Measurements from ENCODE around the gene CHST9.

DNA sequence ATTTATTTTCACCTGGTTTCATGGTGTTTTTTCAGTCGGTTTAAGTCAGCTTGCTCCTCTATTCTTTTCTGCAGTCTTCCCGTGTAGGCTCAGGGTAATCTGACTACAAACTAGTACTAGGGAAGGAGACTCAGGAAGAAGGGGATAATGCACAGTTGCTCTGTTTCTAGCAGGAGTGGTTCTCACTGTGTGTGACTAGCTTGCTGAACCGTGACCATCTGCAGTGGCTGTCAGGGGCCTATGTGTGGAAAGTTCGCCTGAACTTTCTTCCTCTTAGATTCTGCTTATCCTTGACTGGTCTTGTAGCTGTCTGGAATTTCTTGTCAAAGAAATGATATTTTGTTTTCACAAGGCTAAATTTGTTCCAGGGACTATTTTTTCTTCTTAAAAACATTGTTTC is 273.3 kb downstream of the CHST9 start:
- TF ChIP-seq ZNF883 (CRISPR knock-in tag; IDR thresholded peaks at IDR 0.05; ENCODE audit: not compliant biosample characterization) (no peak), NFIC (IDR thresholded peaks at IDR 0.05; ENCODE audit: low read length) (no peak), ATAD3A (CRISPR knock-in tag; IDR thresholded peaks at IDR 0.05) (no peak), ZZZ3 (CRISPR knock-in tag; IDR thresholded peaks at IDR 0.05; ENCODE audit: borderline replicate concordance) (no peak), XRCC5 (optimal IDR thresholded peaks at IDR 0.05; ENCODE audit: low read length) (no peak), SATB2 (CRISPR knock-in tag; IDR thresholded peaks at IDR 0.05) (no peak), POLR2A (IDR thresholded peaks at IDR 0.05; ENCODE audit: insufficient read depth in 1 of 2, low read depth in 2 of 2, low read length in 2 of 2) (no peak)
- TF ChIP-seq, protein P1, sequence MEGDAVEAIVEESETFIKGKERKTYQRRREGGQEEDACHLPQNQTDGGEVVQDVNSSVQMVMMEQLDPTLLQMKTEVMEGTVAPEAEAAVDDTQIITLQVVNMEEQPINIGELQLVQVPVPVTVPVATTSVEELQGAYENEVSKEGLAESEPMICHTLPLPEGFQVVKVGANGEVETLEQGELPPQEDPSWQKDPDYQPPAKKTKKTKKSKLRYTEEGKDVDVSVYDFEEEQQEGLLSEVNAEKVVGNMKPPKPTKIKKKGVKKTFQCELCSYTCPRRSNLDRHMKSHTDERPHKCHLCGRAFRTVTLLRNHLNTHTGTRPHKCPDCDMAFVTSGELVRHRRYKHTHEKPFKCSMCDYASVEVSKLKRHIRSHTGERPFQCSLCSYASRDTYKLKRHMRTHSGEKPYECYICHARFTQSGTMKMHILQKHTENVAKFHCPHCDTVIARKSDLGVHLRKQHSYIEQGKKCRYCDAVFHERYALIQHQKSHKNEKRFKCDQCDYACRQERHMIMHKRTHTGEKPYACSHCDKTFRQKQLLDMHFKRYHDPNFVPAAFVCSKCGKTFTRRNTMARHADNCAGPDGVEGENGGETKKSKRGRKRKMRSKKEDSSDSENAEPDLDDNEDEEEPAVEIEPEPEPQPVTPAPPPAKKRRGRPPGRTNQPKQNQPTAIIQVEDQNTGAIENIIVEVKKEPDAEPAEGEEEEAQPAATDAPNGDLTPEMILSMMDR (CRISPR knock-in tag; IDR thresholded peaks at IDR 0.05): no peak
